ENCODE measurements around the gene EIF4B.
A peak's percentile ranks its signal among the peaks of the same experiment; 100 is the strongest.

GRCh38 chr12:53006810-53007309 lies 604 bp downstream of the EIF4B start:
- TF ChIP-seq POLR2AphosphoS5 (IDR thresholded peaks at IDR 0.05; ENCODE audit: low read depth, low read length) (0 out of 2 replicates have a peak, but pooled peaks have one; percentile 20), ZBTB33 (IDR thresholded peaks at IDR 0.05; ENCODE audit: borderline replicate concordance, low read depth) (no peak)
